Aorta (tissue), 5 donors: ENCODE measurements around the gene CAPZA1. TPM values are rescaled to one million over a fixed set of nuclear protein-coding genes. Genes with fewer than 3 reads are reported as not detected.

Experiments
- ATAC-seq: fragments of 200-7000 bp; cut with Tn5 transposase; one replicate; pipeline ENCODE4 v1.9.1; 2022; ENCODE audit warnings: moderate library complexity; ENCODE audit not compliant: low FRiP score
- DNase-seq, 2 donors: peaks; one replicate each; pipeline ENCODE4 v3.0.0-alpha.2; 2020
- H3K27ac ChIP-seq, 2 donors: one replicate each; pipeline ENCODE4 v1.5.1; 2013; ENCODE audit warnings: low read length in 2 of 2, mild to moderate bottlenecking in 2 of 2, moderate library complexity in 2 of 2, control low read depth in 1 of 2, inconsistent platforms in 1 of 2, low read depth in 1 of 2
- H3K27me3 ChIP-seq, 2 donors: one replicate each; pipeline ENCODE4 v1.6.1; 2013; ENCODE audit warnings: control low read depth in 1 of 2, low read length in 1 of 2, mild to moderate bottlenecking in 1 of 2, moderate library complexity in 1 of 2; ENCODE audit not compliant: insufficient read depth in 2 of 2, control insufficient read depth in 1 of 2
- H3K36me3 ChIP-seq, 2 donors: one replicate each; pipeline ENCODE4 v1.6.1; 2013; ENCODE audit warnings: control low read depth in 1 of 2, low read length in 1 of 2, mild to moderate bottlenecking in 1 of 2; ENCODE audit not compliant: insufficient read depth in 2 of 2, control insufficient read depth in 1 of 2
- H3K4me1 ChIP-seq, 2 donors: one replicate each; pipeline ENCODE4 v1.6.1; 2013; ENCODE audit warnings: low read length in 2 of 2, control low read depth in 1 of 2, mild to moderate bottlenecking in 1 of 2, moderate library complexity in 1 of 2; ENCODE audit not compliant: insufficient read depth in 2 of 2, control insufficient read depth in 1 of 2
- H3K4me3 ChIP-seq, 2 donors: one replicate each; pipeline ENCODE4 v1.5.1; 2013; ENCODE audit warnings: low read length in 2 of 2, control low read depth in 1 of 2, mild to moderate bottlenecking in 1 of 2
- H3K9me3 ChIP-seq: one replicate; pipeline ENCODE4 v1.6.1; 2013; ENCODE audit warnings: mild to moderate bottlenecking, low read length; ENCODE audit not compliant: control insufficient read depth
- WGBS, 2 donors: extraction: QIAGEN DNeasy Blood & Tissue Kit; methylation state at CpG; one replicate each; pipeline ENCODE4 v1.1.7; 2013; 5-methylcytosine and 5-hydroxymethylcytosine counted together
- intact Hi-C, 2 donors: fragments of 100-400 bp; cut with DNase I; formaldehyde crosslinking; loops; one replicate each; pipeline versions ENCODE4 v1.14.2 to v1.15.0; 2022
- polyA plus RNA-seq, 2 donors: library from polyadenylated mRNA; stranded (reverse); fragments of 200-250 nt; gene quantifications; one replicate each; pipeline ENCODE4 v1.2.3, GENCODE V29; 2013
- total RNA-seq, 2 donors: library from RNA; stranded (reverse); fragmentation: NEBNext Ultra II Directional; extraction: Animal tissue kit (Norgen Biotek cat#: 25700); gene quantifications; one replicate each; pipeline ENCODE4 v1.2.1, GENCODE V29; 2021
- donor health status: healthy with polysubstance abuse.
- donor health status: Bipolar disorder and iron deficiency.
- donor health status: DM: no; HTN: no; CAD: no.
- donor health status: DM: no; HTN: no; CAD: no.
- donor health status: DM: yes; HTN: yes; CAD: no.

CAPZA1 gene
- total and polyA plus RNA-seq, 4 donors, result 39.1 to 109 (median 85.0) TPM

GRCh38 chr1:112689196-112689841 lies 69.7 kb downstream of the CAPZA1 start:
- WGBS, 2 donors, result 91 to 92% methylated on average over 9 of the region's 9 CpGs
- DNase-seq (peak; percentile 23 to 55), ATAC-seq (no peak)
- no peak overlapping the region for H3K4me3 ChIP-seq
- intact Hi-C loops, result no loop called here
- H3K27ac ChIP-seq, result no peak overlapping the region
- H3K36me3 ChIP-seq, result peaks cover 0 to 6% of the 10 kb centered on the region in 2 donors
- no peaks in the 10 kb centered on the region for H3K9me3 ChIP-seq
- H3K4me1 ChIP-seq, result no peaks in the 10 kb centered on the region
- no peaks in the 10 kb centered on the region for H3K27me3 ChIP-seq

DNA sequence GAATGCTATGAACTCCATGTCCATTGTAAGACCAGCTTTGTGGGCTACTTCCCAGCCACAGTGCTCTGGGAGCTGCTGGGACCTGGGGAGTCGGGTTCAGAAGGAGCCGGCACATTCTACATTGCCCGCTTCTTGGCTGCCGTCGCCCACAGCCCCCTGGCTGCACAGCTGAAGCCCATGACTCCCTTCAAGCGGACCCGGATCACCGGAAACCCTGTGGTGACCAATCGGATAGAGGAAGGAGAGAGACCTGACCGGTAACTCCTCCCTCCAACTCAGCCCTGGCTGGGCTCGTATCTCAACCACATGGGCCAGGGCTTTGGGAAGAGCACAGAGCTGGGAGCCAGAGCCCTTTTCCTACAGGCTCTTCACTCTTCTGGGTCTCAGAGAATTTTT lies 70.2 kb downstream of the CAPZA1 start:
- no peaks in the 10 kb centered on the region for H3K27me3 ChIP-seq
- ATAC-seq (no peak), DNase-seq (peak; percentile 24 to 53)
- H3K36me3 ChIP-seq, result peaks cover 0 to 6% of the 10 kb centered on the region in 2 donors
- no peak overlapping the region for H3K27ac ChIP-seq
- intact Hi-C loops, result no loop called here
- H3K4me3 ChIP-seq, result no peak overlapping the region
- 92 to 94% methylated on average over 11 of the region's 11 CpGs for WGBS, 2 donors
- H3K4me1 ChIP-seq, result no peaks in the 10 kb centered on the region
- no peaks in the 10 kb centered on the region for H3K9me3 ChIP-seq

DNA sequence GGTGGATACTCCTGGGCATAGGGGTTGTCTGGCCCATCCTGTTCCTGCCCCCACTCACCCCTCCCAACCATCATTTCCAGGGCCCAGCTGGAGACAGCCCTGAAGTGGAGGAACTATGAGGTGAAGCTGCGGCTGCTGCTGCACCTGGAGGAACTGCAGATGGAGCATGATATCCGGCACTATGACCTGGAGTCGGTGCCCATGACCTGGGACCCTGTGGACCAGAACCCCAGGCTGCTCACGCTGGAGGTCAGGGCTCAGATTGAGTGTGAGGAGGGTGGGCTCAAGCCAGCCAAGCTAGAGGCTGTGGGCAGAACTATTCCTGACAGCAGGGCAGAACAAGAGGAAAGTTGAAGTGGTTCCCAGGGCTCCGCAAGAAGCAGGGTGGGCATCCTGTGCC lies 73.0 kb downstream of the CAPZA1 start:
- ATAC-seq (no peak), DNase-seq (peak; percentile 23 to 51)
- no peak overlapping the region for H3K27ac ChIP-seq
- H3K9me3 ChIP-seq, result no peaks in the 10 kb centered on the region
- intact Hi-C loops, result no loop called here
- no peaks in the 10 kb centered on the region for H3K27me3 ChIP-seq
- H3K36me3 ChIP-seq, result peaks cover 0 to 6% of the 10 kb centered on the region in 2 donors
- 92 to 96% methylated on average over 5 of the region's 5 CpGs for WGBS, 2 donors
- H3K4me3 ChIP-seq, result no peak overlapping the region
- no peaks in the 10 kb centered on the region for H3K4me1 ChIP-seq

DNA sequence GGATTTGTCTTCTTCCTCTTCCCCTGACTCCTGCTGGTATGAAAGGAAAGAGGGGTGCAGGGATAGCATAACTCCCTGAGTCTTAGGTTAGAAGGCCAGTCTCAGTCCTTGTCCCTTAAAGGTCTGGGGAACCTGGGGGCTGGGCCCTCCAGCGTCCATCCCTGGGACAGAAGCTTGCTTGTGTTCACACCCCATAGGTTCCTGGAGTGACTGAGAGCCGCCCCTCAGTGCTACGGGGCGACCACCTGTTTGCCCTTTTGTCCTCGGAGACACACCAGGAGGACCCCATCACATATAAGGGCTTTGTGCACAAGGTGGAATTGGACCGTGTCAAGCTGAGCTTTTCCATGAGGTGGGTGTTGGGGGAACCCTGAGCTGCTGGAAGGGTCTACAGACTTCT lies 74.2 kb downstream of the CAPZA1 start:
- no peak overlapping the region for H3K27ac ChIP-seq
- H3K4me3 ChIP-seq, result no peak overlapping the region
- intact Hi-C loops, result no loop called here
- peaks cover 0 to 6% of the 10 kb centered on the region in 2 donors for H3K36me3 ChIP-seq
- DNase-seq (peak in 1 of 2 donors; percentile 67), ATAC-seq (no peak)
- H3K27me3 ChIP-seq, result no peaks in the 10 kb centered on the region
- no peaks in the 10 kb centered on the region for H3K4me1 ChIP-seq
- 92 to 96% methylated on average over 6 of the region's 6 CpGs for WGBS, 2 donors
- H3K9me3 ChIP-seq, result no peaks in the 10 kb centered on the region

- intact Hi-C loops, result no loop called here
- no peaks in the 10 kb centered on the region for H3K4me1 ChIP-seq
- WGBS, 2 donors, result 84 to 89% methylated on average over 15 of the region's 15 CpGs
- ATAC-seq (no peak), DNase-seq (peak in 1 of 2 donors; percentile 67)
- no peaks in the 10 kb centered on the region for H3K9me3 ChIP-seq
- H3K27me3 ChIP-seq, result no peaks in the 10 kb centered on the region
- no peak overlapping the region for H3K4me3 ChIP-seq
- H3K36me3 ChIP-seq, result peaks cover 0 to 6% of the 10 kb centered on the region in 2 donors
- no peak overlapping the region for H3K27ac ChIP-seq
Measured at GRCh38 chr1:112694363-112694929, 74.8 kb downstream of the CAPZA1 start.

- no peaks in the 10 kb centered on the region for H3K4me1 ChIP-seq
- intact Hi-C loops, result no loop called here
- ATAC-seq (no peak), DNase-seq (peak in 1 of 2 donors; percentile 70)
- H3K27ac ChIP-seq, result no peak overlapping the region
- peaks cover 0 to 4% of the 10 kb centered on the region in 2 donors for H3K36me3 ChIP-seq
- H3K4me3 ChIP-seq, result no peak overlapping the region
- 95 to 96% methylated on average over 9 of the region's 9 CpGs for WGBS, 2 donors
- no peaks in the 10 kb centered on the region for H3K27me3 ChIP-seq
- H3K9me3 ChIP-seq, result no peaks in the 10 kb centered on the region
Measured at GRCh38 chr1:112695276-112695675, 75.6 kb downstream of the CAPZA1 start.

GRCh38 chr1:112696578-112697314 lies 77.1 kb downstream of the CAPZA1 start:
- H3K4me1 ChIP-seq, result no peaks in the 10 kb centered on the region
- H3K4me3 ChIP-seq, result no peak overlapping the region
- DNase-seq, result peak in 1 of 2 donors; percentile 39
- ATAC-seq, result no peak
- intact Hi-C loops, result no loop called here
- no peaks in the 10 kb centered on the region for H3K27me3 ChIP-seq
- H3K9me3 ChIP-seq, result no peaks in the 10 kb centered on the region
- 85 to 91% methylated on average over 7 of the region's 7 CpGs for WGBS, 2 donors
- H3K36me3 ChIP-seq, result peaks cover 0 to 2% of the 10 kb centered on the region in 2 donors
- no peak overlapping the region for H3K27ac ChIP-seq

DNA sequence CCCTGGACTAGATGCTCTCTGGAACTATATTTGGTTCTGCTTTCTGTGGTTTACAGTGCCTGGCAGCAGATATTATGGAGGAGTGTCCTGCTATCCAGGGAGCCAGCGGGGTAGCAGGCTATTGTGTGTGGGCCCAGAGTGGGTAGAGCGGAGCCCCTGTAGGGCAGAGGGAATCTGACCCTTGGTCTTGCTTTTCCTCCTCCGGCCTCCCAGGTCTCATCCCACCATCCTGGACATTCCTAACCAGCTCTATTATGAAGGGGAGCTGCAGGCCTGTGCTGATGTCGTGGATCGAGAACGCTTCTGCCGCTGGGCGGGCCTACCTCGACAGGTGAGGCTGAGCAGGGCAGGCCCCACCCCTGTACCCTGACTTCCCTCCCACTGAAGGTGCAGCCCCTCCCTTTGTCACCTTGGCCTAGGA lies 78.2 kb downstream of the CAPZA1 start:
- intact Hi-C loops, result no loop called here
- no peak overlapping the region for H3K27ac ChIP-seq
- H3K4me1 ChIP-seq, result no peaks in the 10 kb centered on the region
- no peak overlapping the region for H3K4me3 ChIP-seq
- WGBS, 2 donors, result 90 to 94% methylated on average over 9 of the region's 9 CpGs
- DNase-seq, result peak in 1 of 2 donors; percentile 57
- ATAC-seq, result no peak
- peaks cover 0 to under 1% of the 10 kb centered on the region in 2 donors for H3K36me3 ChIP-seq
- no peaks in the 10 kb centered on the region for H3K27me3 ChIP-seq
- no peaks in the 10 kb centered on the region for H3K9me3 ChIP-seq
